NCI-H1436 treated with DMSO at 0.1 percent for 48 hours (cell line): Measurements from ENCODE around the gene TTC39C.

Experiments used
- DNase-seq: peaks from one replicate; lab custom pipeline; 2025; lab: John Stamatoyannopoulos, UW

The TTC39C gene

DNA sequence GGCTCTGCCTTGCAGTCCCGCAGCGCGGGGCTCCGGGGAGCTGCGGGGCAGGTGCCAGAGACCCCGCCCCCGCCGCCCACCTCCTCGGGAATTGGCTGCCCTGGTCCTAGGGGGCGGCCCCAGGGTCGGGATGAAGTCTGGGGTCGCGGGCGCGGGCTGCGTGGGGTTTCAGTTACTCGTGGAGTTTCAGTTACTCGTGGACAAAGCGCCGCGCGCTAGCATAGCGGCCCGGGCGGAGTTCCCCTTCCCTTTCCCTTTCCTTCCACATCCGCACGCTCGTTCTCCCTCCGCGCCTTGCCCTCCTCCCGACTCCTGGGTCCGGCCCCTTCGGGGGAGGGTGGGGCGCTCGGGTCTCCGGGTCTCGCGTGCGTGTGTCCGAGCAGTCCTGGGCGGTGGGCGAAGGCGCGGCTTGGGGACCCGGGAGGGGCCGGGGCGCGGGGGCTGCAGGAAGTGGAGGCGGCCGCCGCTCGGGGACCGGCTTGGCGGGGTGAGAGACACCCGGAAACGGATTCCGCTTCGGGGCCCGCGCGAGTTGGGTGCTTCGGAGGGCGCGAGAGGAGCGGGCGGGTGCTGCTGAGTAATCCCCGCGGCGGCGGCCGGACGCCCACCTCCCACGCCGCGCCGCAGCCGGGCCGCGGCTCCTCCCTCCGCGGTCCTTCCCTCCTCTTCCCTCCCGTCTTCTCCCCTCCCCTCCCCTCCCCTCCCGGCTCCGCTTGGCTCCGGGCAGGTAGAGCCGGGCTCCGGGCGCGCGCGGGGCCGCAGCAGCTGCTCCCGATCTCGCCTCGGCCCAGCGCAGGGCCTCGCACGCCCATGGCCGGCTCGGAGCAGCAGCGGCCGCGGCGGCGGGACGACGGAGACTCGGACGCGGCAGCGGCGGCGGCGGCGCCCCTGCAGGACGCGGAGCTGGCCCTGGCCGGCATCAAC is at the start of gene TTC39C:
TSS of gene TTC39C (plus strand) at position 693 of the 924 bp plus-strand sequence. CDS start at position 811, 118 bp downstream.
- DNase-seq = no peak

DNA sequence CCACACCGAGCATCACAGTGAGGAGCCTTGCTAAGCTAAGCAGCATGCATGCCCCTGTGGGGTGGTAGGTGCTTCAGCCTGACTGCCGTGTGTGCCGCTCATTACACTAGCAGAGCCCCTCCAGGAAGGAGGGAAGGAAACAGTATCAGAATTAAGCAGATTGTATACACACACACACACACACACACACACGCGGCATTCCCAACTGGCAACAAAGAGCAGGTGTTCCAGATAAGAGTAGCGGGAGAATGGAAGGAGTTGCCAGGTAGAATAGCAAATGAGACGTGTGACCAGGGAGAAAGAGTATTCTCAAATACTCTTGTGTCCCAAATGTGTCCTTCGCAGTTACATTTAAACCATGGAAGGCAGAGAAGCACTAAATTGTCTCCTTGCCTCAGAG is 47.6 kb upstream of the TTC39C start:
- DNase-seq = no peak

DNA sequence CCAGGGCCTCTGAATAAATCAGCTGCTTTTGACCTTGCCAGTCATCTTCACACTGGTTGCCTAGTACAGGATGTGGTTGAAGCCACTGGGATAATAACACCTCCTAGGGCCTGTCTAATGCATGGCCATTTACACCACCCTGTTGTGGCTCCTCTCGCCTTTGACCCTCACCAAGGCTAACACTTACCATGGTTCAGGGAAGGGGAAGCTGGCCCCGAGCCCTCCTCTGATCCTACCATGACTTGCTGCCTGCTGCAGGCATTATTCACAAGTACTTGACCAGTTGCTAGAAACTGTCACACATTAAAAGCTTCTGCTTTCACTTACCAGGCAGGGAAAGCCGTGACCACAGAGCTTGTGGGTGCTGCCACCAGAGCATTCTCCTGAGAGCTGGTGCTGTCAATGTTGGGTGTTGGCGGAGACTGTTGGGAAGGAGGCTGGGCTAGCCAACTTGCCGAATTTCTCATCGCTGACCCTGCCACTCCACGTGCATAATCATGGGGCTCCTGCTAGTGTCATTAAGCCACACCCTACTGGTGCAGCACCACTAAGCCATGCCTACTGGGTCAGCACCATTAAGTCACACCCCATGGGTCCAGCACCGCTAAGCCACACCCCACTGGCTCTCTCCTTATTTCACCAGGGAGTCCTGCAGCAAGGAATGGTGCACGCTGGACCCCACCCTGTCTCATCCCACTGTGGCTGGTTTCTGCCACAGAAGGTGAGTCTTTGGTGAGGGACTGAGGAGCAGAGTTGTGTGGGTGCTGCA is 47.0 kb upstream of the TTC39C start:
- DNase-seq = no peak

DNA sequence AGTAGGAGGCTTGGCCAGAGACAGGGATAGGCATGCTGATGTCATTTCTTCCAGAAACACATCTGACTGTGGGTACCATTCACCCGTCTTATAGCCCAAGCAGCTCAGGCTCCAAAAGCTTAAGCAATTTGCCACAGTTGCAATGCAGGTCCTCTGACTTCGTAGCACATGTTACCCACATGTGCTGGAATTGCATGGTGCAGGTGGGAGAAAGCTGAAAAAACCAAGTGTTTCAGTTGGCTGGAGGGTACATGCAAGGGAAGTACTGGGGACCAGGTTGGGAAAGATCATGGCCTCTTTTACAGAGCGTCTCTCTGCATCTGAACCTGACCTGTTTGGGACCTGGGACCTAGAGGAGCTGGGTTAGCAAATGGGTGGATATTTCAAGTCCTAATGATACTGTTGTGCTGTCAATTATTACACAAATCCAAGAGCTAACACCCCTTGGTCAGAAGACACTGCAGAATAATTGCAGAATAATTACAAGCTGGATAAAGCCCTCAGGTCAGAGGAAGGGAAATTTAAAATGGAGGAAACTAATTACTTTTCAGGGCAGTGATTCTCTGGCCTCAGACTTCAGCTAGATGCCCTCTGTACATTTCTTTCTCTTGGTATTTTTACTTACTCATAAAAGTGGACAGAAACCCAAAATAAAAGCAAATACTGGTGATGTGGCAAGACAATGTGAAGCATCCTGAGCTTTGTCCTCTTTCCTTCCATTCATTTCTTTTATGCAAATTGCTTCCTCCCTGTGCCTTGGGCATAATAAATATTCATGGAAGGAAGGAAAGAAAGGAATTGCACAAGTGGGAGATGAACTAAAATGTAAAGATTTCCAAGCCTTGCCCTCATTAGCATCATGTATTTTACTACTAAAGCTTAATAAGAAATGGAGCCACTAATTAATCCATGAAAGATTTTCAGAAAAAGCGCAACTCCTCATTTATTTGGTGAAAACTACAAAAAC is 45.6 kb upstream of the TTC39C start:
- DNase-seq = no peak

DNA sequence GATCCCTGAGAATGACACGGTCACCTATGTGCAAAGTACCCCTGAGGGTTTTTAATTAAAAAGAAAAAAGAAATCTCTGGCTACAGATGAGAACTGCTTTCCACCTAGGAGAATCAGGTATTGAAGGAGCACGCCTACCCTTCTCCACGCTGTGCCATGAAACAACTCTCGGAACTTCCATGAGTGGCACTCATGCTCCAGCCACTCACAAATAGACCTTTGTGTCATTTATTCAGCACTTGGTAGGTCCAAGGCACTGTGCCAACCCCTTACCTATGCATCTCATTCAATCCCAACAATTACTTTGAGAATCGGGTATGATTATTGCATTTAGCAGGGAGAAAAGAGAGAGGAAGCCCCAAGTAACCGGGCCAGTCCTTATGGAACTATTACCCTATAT is 44.9 kb upstream of the TTC39C start:
- DNase-seq = no peak

DNA sequence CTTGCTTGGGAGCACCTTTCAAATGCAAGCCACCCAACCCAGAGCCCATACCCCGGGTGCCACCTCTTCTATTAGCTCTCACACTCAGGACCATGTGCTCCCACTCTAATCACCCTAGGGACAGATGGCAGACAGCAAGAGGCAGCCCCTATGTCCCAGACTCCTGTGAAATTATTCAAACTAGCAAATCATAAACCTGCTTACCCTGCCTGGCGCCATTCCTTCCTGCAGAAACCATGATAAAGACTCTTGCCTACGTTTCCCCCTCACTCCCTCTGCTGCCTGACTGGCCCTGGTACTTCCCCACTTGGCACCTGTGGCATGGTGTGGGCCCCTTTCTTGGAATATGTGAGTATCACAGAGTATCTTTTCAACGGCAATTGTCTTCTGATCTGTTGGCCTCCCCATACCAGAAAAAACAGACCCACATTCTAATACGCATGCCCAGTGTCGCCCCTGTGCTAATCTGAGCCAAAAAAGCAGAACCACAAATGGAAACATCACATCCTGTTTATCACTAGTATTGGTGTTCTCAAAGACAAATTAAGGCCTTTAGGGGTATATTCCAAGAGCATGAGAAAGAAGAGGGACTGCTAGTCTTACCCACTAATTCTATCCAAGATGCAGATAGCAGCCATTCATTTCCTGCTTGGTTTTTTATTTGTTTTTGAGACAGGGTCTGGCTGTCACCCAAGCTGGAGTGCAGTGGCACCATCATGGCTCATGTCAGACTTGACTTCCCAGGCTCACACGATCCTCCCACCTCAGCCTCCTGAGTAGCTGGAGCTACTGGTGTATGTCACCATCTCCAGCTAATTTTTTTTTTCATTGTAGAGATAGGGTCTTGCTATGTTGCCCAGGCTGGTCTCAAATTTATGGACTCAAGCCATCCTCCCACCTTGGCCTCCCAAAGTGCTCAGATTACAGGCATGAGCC is 44.1 kb upstream of the TTC39C start:
- no peak for DNase-seq

DNA sequence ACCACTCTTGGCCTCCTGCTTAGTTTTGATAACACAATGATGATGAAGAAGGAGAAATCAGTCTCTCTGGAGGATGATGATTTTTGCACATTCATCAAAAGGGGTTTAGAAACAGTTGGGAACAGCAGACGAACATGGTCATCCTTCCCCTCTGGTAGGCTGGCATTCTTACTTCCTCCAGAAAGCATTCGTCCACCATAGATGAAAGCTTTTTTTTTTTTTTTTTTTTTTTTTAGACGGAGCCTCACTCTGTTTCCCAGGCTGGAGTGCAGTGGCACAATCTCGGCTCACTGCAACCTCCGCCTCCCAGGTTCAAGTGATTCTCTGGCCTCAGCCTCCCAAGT is 43.5 kb upstream of the TTC39C start:
- no peak for DNase-seq

DNA sequence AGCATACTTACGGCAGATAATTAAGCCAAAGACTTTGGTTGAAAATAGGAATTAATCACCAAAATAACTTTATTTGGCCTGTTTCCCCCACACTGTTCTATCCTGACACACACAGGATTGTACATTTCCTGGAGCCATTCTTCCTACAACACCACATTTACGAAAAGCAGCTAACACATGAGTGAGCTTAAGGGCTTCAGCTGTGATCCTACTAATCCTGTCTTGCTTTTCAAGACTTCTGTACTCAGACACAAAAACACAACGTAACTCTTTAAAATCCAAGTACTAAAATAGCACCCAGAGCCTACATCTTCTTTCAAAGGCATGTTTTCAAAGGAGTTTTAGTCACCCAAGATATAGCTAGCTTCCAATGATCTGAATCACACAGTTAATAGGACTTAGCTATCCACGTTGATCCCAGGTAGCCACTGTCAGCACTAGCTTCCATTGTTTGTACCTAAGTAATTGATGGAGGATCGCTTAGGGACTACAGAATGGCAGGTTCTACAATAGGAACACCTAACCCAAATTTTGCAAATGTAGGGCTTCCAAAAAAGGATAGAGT is 42.8 kb upstream of the TTC39C start:
- DNase-seq = no peak

DNA sequence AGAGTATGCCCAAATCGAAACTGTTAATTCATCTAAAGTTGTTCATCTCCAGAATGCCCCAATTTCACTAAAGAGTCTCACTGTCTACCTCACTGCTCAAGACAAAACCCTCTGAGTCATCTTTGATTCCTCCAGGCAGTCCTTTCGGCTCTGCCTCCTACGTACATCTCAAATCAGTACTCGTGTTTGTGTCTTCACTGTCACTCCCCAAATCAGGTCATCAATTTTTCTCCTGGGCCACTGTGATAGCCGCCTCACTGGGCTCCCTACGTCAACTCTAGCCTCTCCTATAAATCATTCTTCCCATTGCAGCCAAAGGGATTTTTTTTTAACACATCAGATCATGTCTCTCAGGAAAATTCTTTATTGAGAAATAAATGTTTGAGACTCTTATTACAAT is 42.1 kb upstream of the TTC39C start:
- no peak for DNase-seq

DNA sequence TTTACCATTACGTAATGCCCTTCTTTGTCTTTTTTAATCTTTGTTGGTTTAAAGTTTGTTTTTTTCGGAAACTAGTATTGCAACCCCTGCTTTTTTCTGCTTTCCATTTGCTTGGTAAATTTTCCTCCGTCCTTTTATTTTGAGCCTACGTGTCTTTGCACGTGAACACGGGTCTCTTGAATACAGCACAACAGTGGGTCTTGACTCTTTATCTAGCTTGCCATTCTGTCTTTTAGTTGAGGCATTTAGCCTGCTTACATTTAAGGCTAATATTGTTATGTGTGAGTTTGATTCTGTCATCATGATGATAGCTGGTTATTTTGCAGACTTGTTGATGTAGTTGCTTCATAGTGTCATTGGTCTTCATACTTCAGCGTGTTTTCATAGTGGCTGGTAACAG is 37.5 kb upstream of the TTC39C start:
- DNase-seq = no peak

DNA sequence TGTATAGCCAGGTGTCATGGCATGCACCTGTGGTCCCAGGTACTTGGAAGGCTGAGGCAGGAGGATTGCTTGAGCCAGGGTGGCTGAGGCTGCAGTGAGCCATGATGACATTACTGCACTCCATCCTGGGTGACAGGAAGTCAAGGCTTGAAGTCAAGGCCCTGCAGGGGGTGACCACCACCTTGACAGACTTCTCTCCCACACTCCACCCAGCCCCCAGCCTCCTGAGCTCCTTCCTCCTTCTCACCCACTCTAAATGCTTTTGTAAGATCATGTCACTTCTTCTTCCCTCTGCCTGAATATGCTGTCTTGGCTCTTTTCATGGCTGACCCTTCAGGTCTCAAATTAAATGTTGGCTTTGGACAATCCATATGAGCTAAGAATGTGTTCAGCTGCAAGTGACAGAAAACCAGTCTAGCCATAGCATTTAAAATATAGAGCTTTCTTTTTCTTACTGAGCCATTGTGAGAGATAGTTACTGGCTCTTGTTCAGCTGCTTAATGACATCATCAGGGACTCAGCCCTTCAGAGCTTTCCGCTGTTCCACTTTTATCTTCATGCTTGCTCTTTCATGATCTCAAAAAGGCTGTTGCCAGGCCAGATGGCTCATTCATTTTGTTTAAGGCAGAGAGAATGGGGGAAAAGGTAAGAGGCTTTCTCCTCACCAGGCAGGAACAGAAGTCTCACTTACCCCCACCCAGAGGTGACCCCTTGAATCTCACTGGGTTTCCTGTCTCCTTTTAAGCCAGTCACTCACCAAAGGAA is 36.7 kb upstream of the TTC39C start:
- DNase-seq = no peak

DNA sequence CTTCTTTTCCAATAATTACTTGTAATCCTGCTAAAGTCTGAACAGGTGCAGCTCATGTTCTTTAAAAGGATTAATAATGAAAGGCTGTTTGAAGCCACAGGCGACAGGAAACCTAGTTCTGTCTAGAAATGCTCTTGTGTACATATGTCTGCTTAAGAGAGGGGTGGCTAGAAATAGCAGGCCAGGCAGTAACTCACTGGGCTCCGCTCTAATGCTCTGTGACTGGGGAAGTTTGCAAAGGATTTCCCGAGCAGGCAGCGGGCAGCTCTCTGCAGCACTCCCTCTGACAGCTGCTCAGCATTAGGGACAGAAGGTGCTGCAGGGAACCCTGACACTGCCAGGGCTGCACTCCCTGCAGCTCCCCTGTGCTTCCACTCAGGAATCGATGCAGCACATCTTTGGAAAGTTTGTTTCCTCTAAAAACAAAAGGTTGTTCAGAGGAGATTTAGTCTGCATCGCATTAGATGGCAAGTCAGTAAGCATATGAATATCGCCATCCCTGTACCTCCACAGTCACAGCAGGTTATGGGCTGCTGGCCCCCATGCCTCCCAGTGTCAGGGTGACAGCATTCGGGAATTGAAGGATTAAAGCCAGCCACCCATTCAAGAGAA is 33.1 kb upstream of the TTC39C start:
- DNase-seq = no peak

DNA sequence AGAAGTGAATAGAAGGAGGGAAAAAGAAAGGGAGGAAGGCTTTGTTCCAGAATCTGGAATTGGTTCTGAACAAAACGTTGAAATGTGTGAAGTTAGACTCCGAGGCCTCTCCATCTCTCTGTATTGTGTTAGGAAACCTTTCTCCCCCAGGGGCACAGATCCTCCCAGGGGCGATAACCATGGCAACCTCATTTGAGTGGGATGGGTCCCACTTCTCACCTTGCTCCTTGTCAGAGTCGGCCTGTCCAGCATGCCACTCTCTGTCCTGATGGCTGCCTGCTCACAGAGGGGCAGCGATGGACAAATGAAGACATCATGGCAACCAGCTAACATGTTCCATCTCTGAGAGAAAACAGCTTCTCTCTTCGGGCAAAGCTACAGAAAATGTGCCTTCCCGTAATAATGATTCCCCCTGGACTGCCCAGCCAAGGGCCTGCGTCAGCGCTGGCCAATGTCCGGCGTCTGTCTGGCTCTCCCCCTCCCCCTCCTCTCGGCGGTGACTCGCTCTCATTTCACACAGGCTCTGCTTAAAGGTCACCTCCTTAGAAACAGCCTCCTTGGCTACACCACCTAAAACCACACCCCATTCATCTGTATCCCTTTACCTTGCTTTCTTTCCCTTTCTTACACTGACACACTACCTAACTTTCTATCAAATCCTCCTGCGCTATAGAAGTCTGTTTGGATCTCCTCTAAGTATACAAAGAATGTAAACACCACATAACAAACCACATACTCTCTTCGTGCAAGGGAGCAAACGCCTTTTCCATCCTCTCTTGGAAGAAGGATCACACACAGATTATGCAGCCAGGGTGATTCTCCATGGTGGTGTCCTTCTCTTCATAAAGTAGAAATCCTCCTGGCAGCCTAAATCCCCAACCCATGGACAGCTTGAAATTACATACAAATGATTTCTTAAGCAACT is 32.1 kb upstream of the TTC39C start:
- DNase-seq = no peak

DNA sequence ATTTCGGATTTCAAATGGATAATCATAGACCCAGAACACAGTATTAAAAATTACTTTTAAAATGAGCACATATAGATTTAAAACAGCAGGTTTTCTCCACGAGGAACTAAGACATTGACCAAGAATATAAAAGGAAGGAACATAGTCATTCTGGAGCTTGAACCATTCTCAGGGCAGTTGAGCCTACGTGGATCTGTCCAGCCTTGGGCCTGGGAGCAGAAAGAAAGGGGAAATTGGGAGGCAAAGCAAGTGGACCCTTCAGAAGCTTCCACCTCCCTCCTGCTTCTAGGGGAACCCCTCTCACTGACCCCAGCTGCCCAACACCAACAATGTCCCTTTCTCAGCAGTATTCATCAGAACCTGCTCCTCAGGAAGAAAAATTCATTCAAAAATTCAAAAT is 31.4 kb upstream of the TTC39C start:
- no peak for DNase-seq

DNA sequence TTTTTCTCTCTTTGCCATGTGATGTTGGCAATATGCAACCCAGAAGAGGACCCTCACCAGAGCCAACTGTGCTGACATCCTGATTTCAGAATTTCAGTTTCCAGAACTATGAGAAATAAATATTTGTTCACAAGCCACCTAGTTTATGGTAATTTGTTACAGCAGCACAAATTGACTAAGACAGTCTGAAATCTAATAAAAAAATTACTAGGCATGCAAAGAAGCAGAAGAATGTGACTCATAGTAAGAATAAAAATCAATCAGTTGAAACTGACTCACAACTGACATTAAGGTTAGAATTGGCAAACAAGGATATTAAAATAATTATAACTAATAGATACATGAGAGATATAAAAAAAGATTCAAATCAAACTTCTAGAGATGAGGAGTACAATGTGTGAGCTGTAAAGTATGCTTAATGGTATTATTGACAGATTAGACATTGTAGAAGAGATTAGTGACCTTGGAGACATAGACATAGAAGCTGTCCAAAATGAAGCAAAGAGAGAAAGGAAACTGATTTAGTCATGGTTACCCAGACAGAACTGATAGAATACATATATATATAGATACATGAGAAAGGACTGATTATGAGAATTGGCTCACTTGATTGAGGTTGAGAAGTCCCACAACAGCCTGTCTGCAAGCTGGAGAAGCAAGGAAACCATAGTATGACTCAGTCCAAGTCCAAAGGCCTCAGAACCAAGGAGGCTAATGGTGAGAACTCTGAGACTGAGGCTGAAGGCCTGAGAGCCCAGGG is 27.8 kb upstream of the TTC39C start:
- DNase-seq = no peak

DNA sequence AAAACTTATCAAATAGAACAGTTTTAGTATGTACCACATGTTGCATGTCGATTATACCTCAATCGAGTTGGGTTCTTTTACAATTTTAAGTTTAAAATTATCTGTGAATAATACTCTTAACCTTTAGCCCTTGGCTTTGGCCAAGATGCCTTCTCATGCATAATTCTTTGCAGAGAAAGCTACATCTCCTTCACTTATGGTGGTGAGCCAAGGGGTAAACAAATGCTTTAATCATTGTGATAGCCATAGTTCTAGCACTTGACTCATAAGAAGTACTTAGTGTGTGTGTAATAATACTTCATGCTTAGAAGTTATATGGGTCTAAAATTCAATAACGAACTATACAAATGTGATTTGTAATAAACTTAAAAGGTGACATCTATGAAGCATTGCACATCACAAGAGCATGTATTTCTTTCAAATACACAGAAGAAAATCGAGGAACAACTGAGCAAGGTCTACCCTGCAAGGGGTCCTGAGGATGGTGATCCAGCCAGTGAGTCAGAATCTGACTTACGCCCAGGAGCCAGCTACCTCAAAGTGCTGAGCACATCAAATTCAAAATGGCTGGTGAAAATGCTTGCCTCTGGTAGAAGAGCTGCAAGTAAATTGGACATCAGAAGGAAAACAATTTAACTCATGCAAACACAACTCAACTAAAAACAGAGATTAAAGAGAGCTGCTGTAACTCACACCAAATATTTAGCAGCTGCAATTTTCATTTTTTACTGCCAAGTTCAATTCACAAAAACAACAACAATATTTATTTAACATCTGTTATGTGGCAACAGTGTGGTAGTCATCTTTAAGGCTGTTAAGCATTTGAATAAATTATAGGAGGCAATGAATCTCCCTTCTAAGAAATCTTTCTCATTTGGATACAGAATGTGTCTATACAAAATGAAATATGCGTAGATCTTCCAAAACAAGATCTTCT is 23.8 kb upstream of the TTC39C start:
- no peak for DNase-seq
